ENCODE results near the gene HNF4A.
A peak's percentile ranks its signal among the peaks of the same experiment; 100 is the strongest.
"Not testable (repeated sequence)": the region's sequence is repeated elsewhere in the genome, so short reads cannot be mapped to it uniquely, and the experiment has no call there.

HNF4A gene

GRCh38 chr20:44471481-44471882 is 116.0 kb downstream of the HNF4A start:
- DNase-seq (ENCODE audit: low spot score) = peak; percentile 35

GRCh38 chr20:44472283-44472682 is 116.8 kb downstream of the HNF4A start:
- DNase-seq (ENCODE audit: low spot score) = not testable (repeated sequence)

- no peak for DNase-seq (ENCODE audit: low spot score)
Measured at GRCh38 chr20:44475372-44475693, 119.8 kb downstream of the HNF4A start.

DNA sequence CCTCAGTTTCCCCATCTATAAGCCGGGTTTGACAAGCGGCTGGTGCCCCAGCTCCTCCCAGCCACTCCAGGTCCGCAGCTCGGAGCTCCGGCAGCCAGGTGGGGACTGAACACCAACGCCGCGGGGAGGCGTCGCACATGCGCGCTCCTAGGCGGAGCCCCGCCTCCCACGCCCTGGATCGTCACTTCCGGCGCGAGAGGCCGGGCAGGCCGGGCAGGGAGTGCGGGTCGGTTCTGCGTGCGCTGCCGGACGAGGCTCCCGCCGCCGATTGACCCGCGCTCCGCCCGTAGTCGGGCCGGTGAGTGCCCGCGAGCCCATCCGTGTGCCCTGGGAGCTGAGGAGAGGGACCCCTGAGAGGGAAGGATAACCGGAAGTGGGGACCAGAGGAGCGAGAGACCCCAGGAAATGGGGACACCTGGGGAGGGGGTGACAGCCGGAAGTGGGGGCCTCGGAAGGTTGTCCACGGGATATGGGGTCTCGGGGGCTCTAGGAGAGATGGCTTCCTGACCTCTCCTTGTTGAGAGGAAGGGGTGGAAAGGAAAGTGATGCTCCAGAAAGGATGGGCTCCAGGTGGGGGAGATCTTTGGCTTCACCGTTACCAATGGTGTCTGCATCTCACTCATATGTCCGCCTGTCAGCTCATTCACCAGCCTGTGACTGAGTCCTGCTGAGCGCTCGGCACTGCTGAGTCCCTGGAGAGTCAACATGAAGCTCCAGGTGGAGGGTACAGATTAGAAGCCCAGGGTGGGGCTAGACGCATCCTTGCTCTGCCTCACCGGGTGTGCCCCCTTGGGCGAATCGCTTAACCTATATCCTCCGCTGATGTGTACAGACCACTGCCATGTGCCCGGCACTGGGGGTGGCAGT is 120.4 kb downstream of the HNF4A start, which contains the start of gene TTPAL:
TTPAL (plus strand) TSS at position 181 of the 867 bp plus-strand sequence. CDS start 4,126 bp downstream, outside the sequence.
- peak; percentile 95 for DNase-seq (ENCODE audit: low spot score)

DNA sequence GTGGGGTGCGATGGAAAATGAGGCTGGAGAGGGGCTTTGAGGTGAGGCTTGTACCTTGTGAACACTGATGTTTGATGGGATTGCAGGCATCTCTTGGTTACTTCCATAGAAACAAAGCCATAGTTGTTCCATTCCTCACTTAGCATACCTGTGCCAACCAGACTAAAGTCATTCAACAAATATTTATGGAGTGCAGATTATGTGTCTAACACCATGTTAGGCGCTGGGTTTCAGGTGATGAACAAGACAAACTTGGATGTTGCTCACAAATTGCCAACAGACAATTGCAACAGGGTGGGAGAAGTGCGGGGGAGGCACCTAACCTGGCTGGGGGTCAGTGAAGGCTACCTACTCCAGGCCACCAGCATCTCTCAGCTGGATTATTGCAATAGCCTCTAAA is 121.7 kb downstream of the HNF4A start:
- no peak for DNase-seq (ENCODE audit: low spot score)

DNA sequence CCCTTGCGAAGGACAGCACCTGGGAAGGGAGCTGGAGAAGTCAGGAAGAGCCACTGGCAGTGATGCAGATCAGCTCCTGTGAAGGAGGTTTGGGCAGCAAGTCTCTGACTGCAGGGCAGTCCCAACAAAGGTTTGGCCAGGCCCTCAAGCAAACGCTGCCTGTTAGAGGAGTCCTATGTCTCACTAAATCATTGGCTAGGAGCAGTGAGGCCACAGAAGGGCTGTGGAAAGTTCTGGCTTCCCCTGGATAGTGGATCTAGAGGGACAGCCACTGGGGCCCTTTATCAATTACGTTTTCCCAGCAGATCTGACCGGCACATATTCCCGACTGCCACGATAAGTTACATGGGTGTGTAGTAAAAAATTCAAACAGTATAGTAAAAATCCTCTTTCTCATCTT is 122.7 kb downstream of the HNF4A start:
- DNase-seq (ENCODE audit: low spot score) = no peak

- DNase-seq (ENCODE audit: low spot score) = no peak
Measured at GRCh38 chr20:44479643-44480042, 124.1 kb downstream of the HNF4A start.

DNA sequence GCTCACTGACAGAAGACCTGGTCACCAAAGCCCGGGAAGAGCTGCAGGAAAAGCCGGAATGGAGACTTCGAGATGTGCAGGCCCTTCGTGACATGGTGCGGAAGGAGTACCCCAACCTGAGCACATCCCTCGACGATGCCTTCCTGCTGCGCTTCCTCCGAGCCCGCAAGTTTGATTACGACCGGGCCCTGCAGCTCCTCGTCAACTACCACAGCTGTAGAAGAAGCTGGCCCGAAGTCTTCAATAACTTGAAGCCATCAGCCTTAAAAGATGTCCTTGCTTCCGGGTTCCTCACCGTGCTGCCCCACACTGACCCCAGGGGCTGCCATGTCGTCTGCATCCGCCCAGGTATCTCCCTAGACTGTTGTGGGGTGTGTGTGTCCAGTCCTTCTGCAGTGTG is 124.6 kb downstream of the HNF4A start:
- DNase-seq (ENCODE audit: low spot score) = no peak

- DNase-seq (ENCODE audit: low spot score) = no peak
Measured at GRCh38 chr20:44481719-44482416, 126.4 kb downstream of the HNF4A start.

- DNase-seq (ENCODE audit: low spot score) = no peak
Measured at GRCh38 chr20:44483112-44483511, 127.6 kb downstream of the HNF4A start.
